Measurements from ENCODE around the gene CDH4.

Gene CDH4

DNA sequence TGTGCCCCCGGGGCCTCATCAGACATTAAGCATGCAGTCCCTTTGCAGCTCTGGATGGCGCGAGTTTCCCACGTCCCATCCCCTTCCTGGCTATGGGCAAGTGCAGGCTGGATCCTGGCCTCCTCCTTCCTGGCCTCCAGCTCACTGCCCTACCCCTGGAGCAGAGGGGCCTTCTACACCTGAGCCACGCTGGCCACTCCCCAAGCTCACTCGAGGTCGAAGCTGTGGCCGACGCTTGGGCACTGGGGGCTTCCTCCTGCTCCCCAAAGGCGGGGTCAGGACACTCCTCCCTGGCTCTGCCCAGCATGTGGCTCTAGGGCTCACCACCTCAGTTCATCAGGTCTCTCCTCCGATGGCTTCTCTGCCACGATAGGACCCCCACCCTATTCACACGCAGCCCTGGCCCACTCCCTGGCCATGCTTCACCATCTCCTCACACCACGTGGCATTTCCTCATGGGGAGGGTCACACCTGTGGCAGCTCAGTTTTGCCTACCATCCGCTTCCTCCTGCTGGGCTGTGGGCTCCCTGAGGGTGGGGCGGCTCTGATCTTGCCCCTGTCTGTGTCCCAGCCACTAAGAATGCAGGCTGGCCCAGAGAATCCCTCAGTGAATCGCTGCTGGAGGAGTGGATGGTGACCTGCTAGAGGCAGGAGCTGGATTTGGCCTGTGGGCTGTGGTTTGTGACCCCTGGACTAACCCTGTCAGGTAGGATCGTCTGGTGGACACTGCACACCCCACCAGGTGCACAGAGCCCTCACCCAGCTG is 532.9 kb downstream of the CDH4 start:
- Mint-ChIP-seq H3K4me1 (ENCODE audit: low read depth) (no peaks in the 10 kb centered on the region), H3K36me3 (ENCODE audit: low read depth) (no peaks in the 10 kb centered on the region), H3K4me3 (no peak overlapping the region), H3K27me3 (ENCODE audit: low read depth) (no peaks in the 10 kb centered on the region), H3K9me3 (peaks cover 3% of the 10 kb centered on the region), H3K27ac (no peak overlapping the region)
- no peak for DNase-seq (ENCODE audit: low spot score)

DNA sequence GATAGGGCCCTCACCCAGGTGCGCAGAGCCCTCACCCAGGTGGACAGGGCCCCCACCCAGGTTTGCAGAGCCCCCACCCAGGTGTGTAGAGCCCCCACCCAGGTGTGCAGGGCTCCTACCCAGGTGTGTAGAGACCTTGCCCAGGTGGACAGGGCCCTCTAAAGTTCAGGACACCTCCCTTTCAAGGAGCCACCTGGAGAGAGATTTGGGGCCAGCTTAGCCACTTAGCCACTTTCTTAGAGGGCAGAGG is 533.4 kb downstream of the CDH4 start:
- Mint-ChIP-seq H3K9me3 (peaks cover 8% of the 10 kb centered on the region), H3K27ac (no peak overlapping the region), H3K4me3 (no peak overlapping the region), H3K27me3 (ENCODE audit: low read depth) (no peaks in the 10 kb centered on the region), H3K36me3 (ENCODE audit: low read depth) (no peaks in the 10 kb centered on the region), H3K4me1 (ENCODE audit: low read depth) (no peaks in the 10 kb centered on the region)
- DNase-seq (ENCODE audit: low spot score), result no peak

DNA sequence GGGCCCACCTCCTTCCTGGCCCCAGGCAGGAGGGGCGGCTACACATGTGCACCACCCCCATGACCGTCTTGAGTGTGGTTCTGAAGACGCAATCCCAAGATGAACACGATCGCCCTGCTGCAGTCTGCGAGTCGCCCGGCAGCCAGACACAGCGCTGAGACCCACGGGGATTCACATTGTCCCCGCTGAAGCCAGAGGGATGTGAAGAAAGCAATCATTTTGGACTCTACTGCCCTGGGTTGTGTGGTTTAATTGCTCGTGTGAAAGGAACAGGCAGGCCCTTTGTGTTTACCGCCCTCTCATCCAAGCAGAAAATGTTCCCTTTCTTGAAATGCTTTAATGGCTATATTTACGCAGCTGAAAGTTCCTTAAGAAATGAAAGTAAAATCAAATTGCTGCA is 534.2 kb downstream of the CDH4 start:
- no peak for DNase-seq (ENCODE audit: low spot score)
- H3K4me3 Mint-ChIP-seq, result no peak overlapping the region

DNA sequence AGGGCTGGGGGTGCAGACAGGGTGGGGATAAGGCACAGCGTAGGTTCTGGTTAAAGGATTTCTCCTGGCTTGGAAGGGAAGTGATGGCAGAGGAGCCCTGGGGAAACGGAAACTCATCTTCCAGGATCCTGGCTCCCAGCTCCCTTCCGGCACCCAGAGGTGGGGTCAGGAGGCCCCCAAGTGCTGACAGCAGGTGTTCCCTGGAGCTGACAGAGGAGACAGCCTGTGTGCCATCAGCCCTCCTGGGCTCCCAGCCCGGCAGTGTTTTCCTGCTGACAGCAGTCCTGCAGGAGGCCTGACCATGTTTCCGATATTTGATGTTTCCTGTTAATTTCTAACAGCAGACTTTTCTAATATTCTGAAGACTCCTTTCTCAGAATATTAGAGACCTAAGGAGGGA is 536.3 kb downstream of the CDH4 start:
- Mint-ChIP-seq H3K9me3 (peaks cover 12% of the 10 kb centered on the region), H3K4me1 (ENCODE audit: low read depth) (no peaks in the 10 kb centered on the region), H3K36me3 (ENCODE audit: low read depth) (peaks cover 1% of the 10 kb centered on the region), H3K4me3 (no peak overlapping the region), H3K27ac (no peak overlapping the region), H3K27me3 (ENCODE audit: low read depth) (no peaks in the 10 kb centered on the region)
- no peak for DNase-seq (ENCODE audit: low spot score)

More for the DNA sequence above, 534.2 kb downstream of the CDH4 start:
- Mint-ChIP-seq H3K4me1 (ENCODE audit: low read depth) (no peaks in the 10 kb centered on the region), H3K9me3 (peaks cover 12% of the 10 kb centered on the region), H3K36me3 (ENCODE audit: low read depth) (peaks cover 1% of the 10 kb centered on the region), H3K27me3 (ENCODE audit: low read depth) (no peaks in the 10 kb centered on the region), H3K27ac (no peak overlapping the region)

DNA sequence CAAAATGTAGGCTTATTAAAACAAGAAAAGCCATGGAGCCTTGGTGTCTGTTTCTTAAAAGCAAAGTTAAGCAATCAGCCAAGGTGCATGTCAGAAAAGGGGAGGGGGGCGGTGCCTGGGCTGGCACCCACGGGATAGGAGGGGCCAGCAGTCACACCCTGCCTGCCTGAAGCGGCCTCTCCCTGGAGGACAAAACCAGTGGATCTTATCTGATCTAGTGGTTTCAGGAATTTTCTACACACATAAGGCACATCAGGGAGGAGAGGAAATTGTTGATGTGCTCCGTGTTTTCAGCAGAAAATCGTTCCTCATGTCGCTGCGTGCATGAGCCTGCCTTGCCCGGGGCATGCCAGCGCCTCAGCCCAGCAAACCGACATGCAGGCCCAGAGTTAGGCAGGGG is 537.3 kb downstream of the CDH4 start:
- Mint-ChIP-seq H3K27ac (no peak overlapping the region), H3K4me3 (no peak overlapping the region), H3K9me3 (peaks cover 12% of the 10 kb centered on the region), H3K27me3 (ENCODE audit: low read depth) (no peaks in the 10 kb centered on the region), H3K4me1 (ENCODE audit: low read depth) (no peaks in the 10 kb centered on the region), H3K36me3 (ENCODE audit: low read depth) (peaks cover 1% of the 10 kb centered on the region)
- DNase-seq (ENCODE audit: low spot score), result no peak

DNA sequence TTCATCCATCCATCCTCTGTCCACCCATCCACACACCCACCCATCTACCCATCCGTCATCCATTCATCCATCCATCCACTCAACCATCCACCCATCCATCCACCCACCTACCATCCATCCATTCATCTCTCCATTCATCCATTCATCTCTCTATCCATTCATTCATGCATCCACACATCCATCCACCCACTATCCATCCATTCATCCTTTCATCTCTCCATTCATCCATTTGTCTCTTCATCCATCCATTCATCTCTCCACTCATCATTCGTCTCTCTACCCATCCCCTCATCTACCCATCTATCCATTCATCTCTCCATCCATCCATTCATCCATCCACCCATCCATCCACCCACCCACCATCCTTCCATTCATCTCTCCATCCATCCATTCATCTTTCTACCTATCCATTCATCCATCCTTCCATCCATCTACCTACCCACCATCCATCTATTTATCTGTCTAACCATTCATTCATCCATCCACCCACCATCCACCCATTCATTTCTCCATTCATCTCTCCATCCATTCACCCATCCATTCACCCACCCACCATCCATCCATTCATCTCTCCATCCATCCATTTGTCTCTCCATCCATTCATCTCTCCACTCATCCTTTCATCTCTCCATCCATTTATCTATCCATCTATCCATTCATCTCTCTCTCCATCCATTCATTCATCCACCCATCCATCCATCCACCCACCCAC is 538.2 kb downstream of the CDH4 start:
- Mint-ChIP-seq H3K36me3 (ENCODE audit: low read depth) (peaks cover 1% of the 10 kb centered on the region), H3K27ac (no peak overlapping the region), H3K9me3 (peaks cover 12% of the 10 kb centered on the region), H3K4me3 (no peak overlapping the region), H3K4me1 (ENCODE audit: low read depth) (no peaks in the 10 kb centered on the region), H3K27me3 (ENCODE audit: low read depth) (no peaks in the 10 kb centered on the region)
- no peak for DNase-seq (ENCODE audit: low spot score)

DNA sequence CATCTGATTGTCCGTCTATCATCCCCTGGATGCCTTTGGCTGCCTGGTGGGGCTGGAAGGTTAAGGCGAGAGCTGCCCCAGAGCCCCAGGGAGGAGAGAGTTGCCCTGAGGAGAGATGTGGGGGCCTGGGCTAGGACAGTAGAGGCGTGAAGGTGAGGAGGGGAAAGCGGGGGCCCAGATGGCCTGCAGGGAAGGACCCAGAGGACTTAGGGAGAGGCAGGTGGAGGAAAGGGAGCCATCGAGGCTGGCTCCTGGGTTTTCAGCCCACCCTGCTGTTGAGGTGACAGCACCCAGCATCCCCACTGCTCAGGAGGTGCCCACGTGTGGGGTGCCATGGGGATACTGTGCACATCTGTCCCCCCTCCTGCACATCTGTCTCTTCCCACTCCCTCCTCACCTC is 539.9 kb downstream of the CDH4 start:
- H3K36me3 Mint-ChIP-seq (ENCODE audit: low read depth), result peaks cover 1% of the 10 kb centered on the region
- no peak overlapping the region for H3K27ac Mint-ChIP-seq
- no peak for DNase-seq (ENCODE audit: low spot score)
- H3K9me3 Mint-ChIP-seq, result peaks cover 12% of the 10 kb centered on the region
- no peaks in the 10 kb centered on the region for H3K4me1 Mint-ChIP-seq (ENCODE audit: low read depth)
- no peak overlapping the region for H3K4me3 Mint-ChIP-seq
- no peaks in the 10 kb centered on the region for H3K27me3 Mint-ChIP-seq (ENCODE audit: low read depth)

DNA sequence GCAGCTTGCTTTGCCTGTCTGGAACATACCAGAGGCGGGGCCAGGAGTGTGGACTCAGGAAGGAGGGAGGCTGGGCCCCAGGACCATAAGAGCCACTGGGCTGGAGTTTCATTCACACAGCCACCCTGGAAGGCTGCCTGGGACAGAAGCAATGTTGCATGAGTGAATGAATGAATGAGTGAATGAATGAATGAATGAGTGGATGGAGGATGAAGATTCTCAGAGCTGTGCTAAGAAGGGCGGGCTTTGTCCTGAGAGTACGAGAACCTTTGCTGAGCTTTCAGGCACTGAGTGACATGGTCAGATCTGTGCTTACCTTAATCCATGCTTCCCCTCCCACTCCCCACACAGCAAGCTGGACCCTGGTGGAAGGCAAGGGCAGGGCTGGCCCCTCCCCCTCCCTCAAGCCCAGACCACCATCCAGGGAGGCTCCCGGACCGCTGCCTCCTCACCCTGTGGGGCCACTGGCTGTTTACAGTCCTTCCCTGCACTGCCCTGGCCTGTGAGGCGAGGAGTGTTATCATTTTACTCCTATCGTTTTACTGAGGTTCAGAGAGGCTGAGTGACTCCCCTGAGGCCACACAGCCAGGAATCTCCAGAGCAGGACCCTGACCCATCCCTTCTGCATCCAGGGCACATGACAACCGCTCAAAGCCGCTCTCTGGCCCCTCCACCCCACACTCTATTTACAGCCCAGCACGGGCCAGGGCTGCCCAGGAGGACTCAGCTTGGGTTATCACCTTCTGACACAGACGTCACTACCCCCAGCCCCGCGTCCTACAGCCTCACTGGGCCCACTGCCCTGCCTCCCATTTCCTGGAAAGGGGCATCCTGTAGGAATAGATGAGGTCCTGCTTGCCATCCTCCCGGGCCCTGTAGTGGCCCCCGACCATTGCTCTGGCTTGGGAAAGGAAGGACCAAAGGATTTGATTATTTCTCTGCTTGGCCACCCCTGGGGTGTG is 543.9 kb downstream of the CDH4 start:
- Mint-ChIP-seq H3K27me3 (ENCODE audit: low read depth) (no peaks in the 10 kb centered on the region), H3K4me3 (no peak overlapping the region), H3K36me3 (ENCODE audit: low read depth) (no peaks in the 10 kb centered on the region), H3K27ac (no peak overlapping the region), H3K4me1 (ENCODE audit: low read depth) (no peaks in the 10 kb centered on the region), H3K9me3 (peaks cover 3% of the 10 kb centered on the region)
- no peak for DNase-seq (ENCODE audit: low spot score)

DNA sequence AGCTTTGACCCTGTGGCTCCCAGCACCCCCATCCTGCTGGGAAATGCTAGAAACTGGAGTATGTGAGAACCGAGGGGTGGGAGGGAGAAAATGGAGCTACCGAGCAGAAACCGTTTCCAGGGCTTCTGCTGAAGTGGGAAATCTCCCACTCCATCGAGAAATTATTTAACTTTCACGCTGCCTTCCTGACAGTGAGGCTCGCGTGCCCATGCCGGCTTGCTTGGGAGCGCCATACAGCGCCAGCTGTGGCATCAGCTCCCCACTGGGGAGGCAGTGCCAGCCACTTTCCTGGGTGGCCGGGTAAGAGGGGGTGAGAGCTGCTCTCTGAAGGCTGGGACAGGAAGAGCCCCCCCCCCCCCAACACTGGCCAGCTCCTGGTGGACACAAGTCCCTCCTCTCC is 544.7 kb downstream of the CDH4 start:
- Mint-ChIP-seq H3K4me3 (no peak overlapping the region), H3K27me3 (ENCODE audit: low read depth) (no peaks in the 10 kb centered on the region), H3K36me3 (ENCODE audit: low read depth) (no peaks in the 10 kb centered on the region), H3K9me3 (no peaks in the 10 kb centered on the region), H3K4me1 (ENCODE audit: low read depth) (no peaks in the 10 kb centered on the region), H3K27ac (no peak overlapping the region)
- no peak for DNase-seq (ENCODE audit: low spot score)

DNA sequence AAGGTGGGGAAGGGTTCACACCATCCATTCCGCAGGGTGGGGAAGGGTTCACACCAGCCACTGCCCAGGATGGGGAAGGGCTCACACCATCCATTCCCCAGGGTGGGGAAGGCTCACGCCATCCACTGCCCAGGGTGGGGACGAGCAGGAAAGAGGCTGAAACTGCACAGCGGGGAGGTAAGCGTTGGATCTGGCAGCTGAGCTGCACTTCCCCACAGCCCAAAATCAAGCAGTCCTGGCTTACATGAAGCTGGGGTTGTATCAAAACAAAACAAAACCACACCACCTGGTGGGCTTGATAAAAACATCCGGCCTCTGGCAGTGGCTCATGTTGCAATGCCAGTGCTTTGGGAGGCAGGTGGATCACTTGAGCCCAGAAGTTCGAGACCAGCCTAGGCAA is 545.1 kb downstream of the CDH4 start:
- no peaks in the 10 kb centered on the region for H3K4me1 Mint-ChIP-seq (ENCODE audit: low read depth)
- no peak for DNase-seq (ENCODE audit: low spot score)
- H3K27ac Mint-ChIP-seq, result no peak overlapping the region
- no peak overlapping the region for H3K4me3 Mint-ChIP-seq
- H3K36me3 Mint-ChIP-seq (ENCODE audit: low read depth), result no peaks in the 10 kb centered on the region
- no peaks in the 10 kb centered on the region for H3K27me3 Mint-ChIP-seq (ENCODE audit: low read depth)
- no peaks in the 10 kb centered on the region for H3K9me3 Mint-ChIP-seq

DNA sequence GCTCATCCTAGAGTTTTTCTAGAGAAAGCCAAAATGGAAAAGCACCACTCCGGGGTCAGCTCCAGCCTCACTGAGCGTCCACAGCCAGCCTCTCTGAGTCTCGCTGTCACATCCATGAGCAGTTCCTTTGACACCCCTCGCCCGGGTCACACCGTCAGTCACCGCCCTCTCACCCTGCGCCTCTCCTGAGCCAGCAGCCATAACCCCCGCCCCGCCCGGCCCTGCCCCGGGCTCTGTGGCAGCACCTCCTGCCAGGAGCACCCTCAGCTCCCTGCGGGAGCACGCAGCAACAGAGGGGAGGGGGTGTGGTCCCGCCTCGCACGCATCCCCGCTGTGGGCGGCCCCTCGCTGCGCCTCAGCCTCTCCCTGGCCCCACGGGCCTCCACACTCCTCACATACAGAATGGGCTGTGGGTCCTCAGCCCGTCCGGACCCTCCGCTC is 545.9 kb downstream of the CDH4 start:
- H3K4me3 Mint-ChIP-seq, result no peak overlapping the region
- H3K4me1 Mint-ChIP-seq (ENCODE audit: low read depth), result no peaks in the 10 kb centered on the region
- DNase-seq (ENCODE audit: low spot score), result no peak
- no peaks in the 10 kb centered on the region for H3K36me3 Mint-ChIP-seq (ENCODE audit: low read depth)
- H3K27ac Mint-ChIP-seq, result no peak overlapping the region
- H3K27me3 Mint-ChIP-seq (ENCODE audit: low read depth), result no peaks in the 10 kb centered on the region
- H3K9me3 Mint-ChIP-seq, result no peaks in the 10 kb centered on the region

DNA sequence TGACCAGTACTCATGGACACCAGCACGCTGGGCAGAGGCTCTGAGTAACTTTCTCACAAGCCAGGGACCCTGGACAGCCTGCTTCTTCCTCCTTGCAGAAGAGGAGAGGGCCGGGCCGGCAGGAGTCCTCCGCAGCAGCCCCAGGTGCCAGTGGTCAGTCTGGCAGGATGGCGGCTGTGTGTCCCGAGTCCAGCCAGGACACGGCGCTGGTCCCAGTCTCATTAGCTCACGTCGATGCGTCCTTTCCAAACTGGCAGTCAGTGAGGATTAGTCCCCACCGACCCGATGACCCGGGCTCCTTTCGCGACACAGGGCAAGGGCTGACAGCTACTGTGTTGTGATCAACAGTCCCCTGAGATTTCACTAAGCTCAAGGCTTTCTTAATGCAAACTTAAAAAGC is 546.6 kb downstream of the CDH4 start:
- Mint-ChIP-seq H3K27me3 (ENCODE audit: low read depth) (no peaks in the 10 kb centered on the region), H3K4me1 (ENCODE audit: low read depth) (no peaks in the 10 kb centered on the region), H3K9me3 (no peaks in the 10 kb centered on the region), H3K4me3 (no peak overlapping the region), H3K36me3 (ENCODE audit: low read depth) (no peaks in the 10 kb centered on the region), H3K27ac (no peak overlapping the region)
- no peak for DNase-seq (ENCODE audit: low spot score)

DNA sequence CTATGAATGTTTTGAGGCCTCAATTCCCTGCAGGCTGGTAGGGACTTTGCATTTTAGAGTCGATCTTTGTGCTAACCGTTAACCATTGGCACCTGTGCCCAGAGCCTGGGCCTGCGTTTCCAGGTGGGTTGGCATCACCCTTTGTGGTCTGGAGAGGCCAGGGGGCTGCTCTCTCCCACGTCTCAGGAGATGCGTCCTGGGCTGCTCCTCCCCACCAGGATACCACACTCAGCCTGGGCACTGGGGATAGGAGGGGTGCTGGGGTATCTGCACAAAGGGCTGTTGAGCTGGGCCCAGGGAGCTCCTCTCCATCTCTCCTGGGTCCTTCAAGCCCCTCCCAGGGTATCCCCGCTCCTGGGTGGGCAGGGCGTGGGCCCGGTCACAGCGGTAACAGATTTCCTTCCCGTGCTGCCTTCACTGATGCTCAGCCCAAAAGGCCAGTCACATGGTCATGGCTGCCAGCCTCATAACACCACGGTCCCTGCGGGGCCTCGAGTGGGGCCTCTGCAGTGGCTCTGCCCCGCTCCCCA is 547.4 kb downstream of the CDH4 start:
- Mint-ChIP-seq H3K36me3 (ENCODE audit: low read depth) (no peaks in the 10 kb centered on the region), H3K4me1 (ENCODE audit: low read depth) (no peaks in the 10 kb centered on the region), H3K4me3 (no peak overlapping the region), H3K27me3 (ENCODE audit: low read depth) (no peaks in the 10 kb centered on the region), H3K9me3 (no peaks in the 10 kb centered on the region), H3K27ac (no peak overlapping the region)
- DNase-seq (ENCODE audit: low spot score), result no peak

DNA sequence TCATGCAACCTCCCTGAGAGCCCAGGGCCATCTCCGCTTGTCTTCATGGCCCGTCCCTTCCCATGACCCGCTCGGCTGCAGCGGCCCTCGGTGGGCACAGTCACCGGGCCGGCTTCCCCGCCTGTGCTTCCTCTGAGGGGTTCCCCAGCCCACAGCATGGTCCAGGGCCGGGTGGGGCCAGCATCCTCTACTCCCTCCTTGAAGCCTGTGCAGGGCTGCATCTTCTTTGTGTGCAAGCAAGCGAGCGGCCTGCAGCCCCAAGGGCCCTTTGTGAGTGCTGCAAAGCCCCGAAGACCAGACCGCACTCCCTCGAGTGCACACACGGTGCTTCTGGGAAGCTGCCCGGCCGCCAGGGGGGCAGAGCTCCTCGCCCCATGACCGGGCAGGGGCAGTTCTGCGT is 547.9 kb downstream of the CDH4 start:
- H3K36me3 Mint-ChIP-seq (ENCODE audit: low read depth), result no peaks in the 10 kb centered on the region
- no peaks in the 10 kb centered on the region for H3K9me3 Mint-ChIP-seq
- no peak overlapping the region for H3K4me3 Mint-ChIP-seq
- DNase-seq (ENCODE audit: low spot score), result no peak
- H3K4me1 Mint-ChIP-seq (ENCODE audit: low read depth), result no peaks in the 10 kb centered on the region
- no peak overlapping the region for H3K27ac Mint-ChIP-seq
- H3K27me3 Mint-ChIP-seq (ENCODE audit: low read depth), result no peaks in the 10 kb centered on the region
